Neutrophil (primary cell): Measurements from ENCODE around the gene MRPS26.

Experiments used
- H3K27ac ChIP-seq: fragments of 200-600 bp; sonication (generic); 2 replicates; pipeline ENCODE4 v1.5.1; 2016; ENCODE audit warnings: mild to moderate bottlenecking, moderate library complexity
- H3K27me3 ChIP-seq: fragments of 200-600 bp; sonication (generic); 2 replicates; pipeline ENCODE4 v1.6.0; 2016; ENCODE audit warnings: mild to moderate bottlenecking
- H3K36me3 ChIP-seq: fragments of 200-600 bp; sonication (generic); 2 replicates; pipeline ENCODE4 v1.5.1; 2017
- H3K4me1 ChIP-seq, 2 experiments: fragments of 200-600 bp in 1 of 2; sonication (generic) in 1 of 2; 1 replicate in 1 of 2; 2 replicates in 1 of 2; pipeline versions ENCODE4 v1.5.1 to v1.6.1; 2013 to 2016; ENCODE audit warnings: low read depth in 1 of 2, low read length in 1 of 2, mild to moderate bottlenecking in 1 of 2, moderate library complexity in 1 of 2; ENCODE audit not compliant: control insufficient read depth in 1 of 2, insufficient read depth in 1 of 2
- H3K4me3 ChIP-seq, 2 experiments: fragments of 200-600 bp in 1 of 2; sonication (generic) in 1 of 2; 1 replicate in 1 of 2; 2 replicates in 1 of 2; pipeline ENCODE4 v1.5.1; 2013 to 2016; ENCODE audit warnings: low read depth in 1 of 2, low read length in 1 of 2, mild to moderate bottlenecking in 1 of 2, moderate library complexity in 1 of 2
- H3K9me3 ChIP-seq: fragments of 200-600 bp; sonication (generic); 2 replicates; pipeline ENCODE4 v1.5.1; 2016
- CTCF ChIP-seq: fragments of 200-600 bp; sonication (generic); IDR thresholded peaks from 2 replicates; pipeline ENCODE4 v1.5.1; 2016; ENCODE audit warnings: antibody characterized with exemption

MRPS26 gene

GRCh38 chr20:3038454-3038853 lies 7.4 kb upstream of the MRPS26 start:
- no peak overlapping the region for H3K4me3 ChIP-seq
- no peak for TF ChIP-seq CTCF
- H3K36me3 ChIP-seq, result peaks cover 64% of the 10 kb centered on the region
- no peaks in the 10 kb centered on the region for H3K4me1 ChIP-seq
- no peaks in the 10 kb centered on the region for H3K9me3 ChIP-seq
- H3K27me3 ChIP-seq, result no peaks in the 10 kb centered on the region
- no peak overlapping the region for H3K27ac ChIP-seq

GRCh38 chr20:3039426-3039825 lies 6.4 kb upstream of the MRPS26 start:
- TF ChIP-seq CTCF, result no peak
- Histone ChIP-seq H3K27ac (no peak overlapping the region), H3K36me3 (peaks cover 64% of the 10 kb centered on the region), H3K9me3 (no peaks in the 10 kb centered on the region), H3K4me3 (no peak overlapping the region), H3K4me1 (no peaks in the 10 kb centered on the region), H3K27me3 (no peaks in the 10 kb centered on the region)

- peaks cover 58% of the 10 kb centered on the region for H3K36me3 ChIP-seq
- H3K4me3 ChIP-seq, result no peak overlapping the region
- H3K4me1 ChIP-seq, result peaks cover 4 to 6% of the 10 kb centered on the region in 2 experiments
- H3K9me3 ChIP-seq, result no peaks in the 10 kb centered on the region
- no peak overlapping the region for H3K27ac ChIP-seq
- H3K27me3 ChIP-seq, result no peaks in the 10 kb centered on the region
- no peak for TF ChIP-seq CTCF
Observed at GRCh38 chr20:3040086-3040485, 5.8 kb upstream of the MRPS26 start.

DNA sequence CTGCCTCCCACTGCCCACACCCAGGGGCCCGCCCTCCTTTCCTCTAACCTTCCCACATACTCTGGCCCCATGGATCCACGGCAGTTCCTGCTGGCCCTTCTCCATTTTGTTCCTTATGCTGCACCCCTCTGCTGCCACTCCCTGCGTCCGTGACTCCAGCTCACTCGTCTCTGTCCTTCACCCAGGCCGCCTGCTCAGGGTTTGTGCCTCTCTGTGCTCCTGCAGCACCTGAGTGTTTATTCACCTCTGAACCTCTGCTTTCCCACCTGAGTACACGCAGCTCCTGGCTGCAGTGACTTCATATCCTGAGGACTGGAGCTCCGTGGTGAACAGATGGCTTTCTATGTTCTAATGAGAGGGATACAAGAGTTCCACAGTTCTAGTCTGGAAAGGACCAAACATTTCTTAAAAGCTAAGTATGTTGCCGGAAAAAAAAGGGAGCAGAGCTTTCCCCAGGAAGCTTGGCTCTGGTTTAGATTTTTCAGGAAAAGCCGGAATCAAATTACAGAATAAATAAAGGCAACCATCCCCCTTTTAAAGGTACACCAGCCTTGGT lies 3.9 kb upstream of the MRPS26 start:
- no peak for TF ChIP-seq CTCF
- Histone ChIP-seq H3K27ac (no peak overlapping the region), H3K36me3 (peaks cover 40% of the 10 kb centered on the region), H3K4me1 (peaks cover 17 to 18% of the 10 kb centered on the region in 2 experiments), H3K27me3 (no peaks in the 10 kb centered on the region), H3K4me3 (no peak overlapping the region), H3K9me3 (no peaks in the 10 kb centered on the region)

GRCh38 chr20:3042625-3043024 lies 3.2 kb upstream of the MRPS26 start:
- Histone ChIP-seq H3K9me3 (no peaks in the 10 kb centered on the region), H3K27ac (no peak overlapping the region), H3K27me3 (no peaks in the 10 kb centered on the region), H3K4me1 (peaks cover 18 to 20% of the 10 kb centered on the region in 2 experiments), H3K36me3 (peaks cover 33% of the 10 kb centered on the region), H3K4me3 (no peak overlapping the region)
- TF ChIP-seq CTCF, result no peak

DNA sequence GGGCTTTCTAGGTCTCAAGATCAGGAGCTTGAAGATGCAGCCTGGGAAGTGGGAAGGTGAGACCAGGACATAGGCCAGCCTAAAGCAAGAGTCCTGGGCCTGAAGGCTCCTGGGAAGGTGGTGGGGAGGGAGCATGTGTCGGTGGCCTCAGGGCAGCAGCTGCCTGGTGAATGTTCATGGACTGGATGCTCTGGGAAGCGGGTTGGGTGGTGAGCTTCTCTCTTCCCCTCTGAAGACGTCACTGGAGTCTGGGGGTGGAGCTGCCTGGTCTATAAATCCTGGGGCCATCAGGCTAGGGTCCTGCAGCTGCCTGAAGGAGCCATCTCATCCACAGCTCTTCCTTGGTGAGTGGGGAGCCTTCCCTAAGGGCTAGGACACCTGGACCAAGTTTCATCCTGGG lies 2.5 kb upstream of the MRPS26 start, which contains the start of gene GNRH2:
Gene GNRH2 (plus strand): TSS at position 301 of the 400 bp plus-strand sequence. CDS start 793 bp downstream, outside the sequence.
- no peak for TF ChIP-seq CTCF
- Histone ChIP-seq H3K36me3 (peaks cover 26% of the 10 kb centered on the region), H3K4me1 (peaks cover 18 to 20% of the 10 kb centered on the region in 2 experiments), H3K4me3 (no peak within 1 kb of the TSS), H3K27me3 (no peaks in the 10 kb centered on the region), H3K27ac (no peak within 1 kb of the TSS), H3K9me3 (no peaks in the 10 kb centered on the region)
